Retina (tissue), 1 donor: Measurements from ENCODE around the gene FKBP10.
"Not testable (repeated sequence)": the region's sequence is repeated elsewhere in the genome, so short reads cannot be mapped to it uniquely, and the experiment has no call there.

Experiments used
- DNase-seq: peaks from one replicate; pipeline ENCODE4 v3.0.0-alpha.2; 2016

The FKBP10 gene

DNA sequence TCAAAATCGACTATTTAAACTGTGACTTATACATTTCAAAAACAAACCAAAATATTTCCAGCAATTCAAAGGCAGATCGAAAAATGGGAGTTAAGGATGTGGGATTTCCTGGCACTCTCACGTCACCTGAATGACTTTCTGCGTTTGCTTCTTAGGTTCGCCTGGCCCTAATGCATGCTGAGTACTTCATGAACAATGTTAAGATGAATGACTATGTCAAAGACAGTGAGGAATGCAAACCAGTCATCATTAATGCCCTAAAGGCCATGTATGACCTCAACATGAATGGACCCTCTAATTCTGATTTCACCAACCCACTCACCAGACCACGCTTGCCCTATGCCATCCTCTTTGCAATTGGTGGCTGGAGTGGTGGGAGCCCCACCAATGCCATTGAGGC is 32.2 kb downstream of the FKBP10 start:
- no peak for DNase-seq

DNA sequence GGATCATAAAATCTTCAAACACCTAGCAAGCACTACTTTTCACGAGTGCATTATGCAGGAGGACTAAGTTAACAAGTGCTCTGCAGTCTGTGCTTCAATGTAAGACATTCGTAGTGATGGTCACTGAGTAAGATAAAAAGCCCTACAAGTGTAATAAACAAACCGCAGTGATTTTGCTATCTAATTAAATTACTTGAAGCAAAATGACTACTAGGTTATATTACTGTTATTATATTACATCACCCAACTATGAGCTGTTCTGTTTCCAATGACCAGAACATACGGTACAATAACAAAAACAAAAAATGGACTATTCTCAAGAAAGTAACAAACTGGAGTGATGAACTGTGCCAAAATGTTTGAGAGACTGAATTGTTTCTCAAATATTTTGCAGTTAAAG is 36.0 kb downstream of the FKBP10 start:
- DNase-seq, result no peak

DNA sequence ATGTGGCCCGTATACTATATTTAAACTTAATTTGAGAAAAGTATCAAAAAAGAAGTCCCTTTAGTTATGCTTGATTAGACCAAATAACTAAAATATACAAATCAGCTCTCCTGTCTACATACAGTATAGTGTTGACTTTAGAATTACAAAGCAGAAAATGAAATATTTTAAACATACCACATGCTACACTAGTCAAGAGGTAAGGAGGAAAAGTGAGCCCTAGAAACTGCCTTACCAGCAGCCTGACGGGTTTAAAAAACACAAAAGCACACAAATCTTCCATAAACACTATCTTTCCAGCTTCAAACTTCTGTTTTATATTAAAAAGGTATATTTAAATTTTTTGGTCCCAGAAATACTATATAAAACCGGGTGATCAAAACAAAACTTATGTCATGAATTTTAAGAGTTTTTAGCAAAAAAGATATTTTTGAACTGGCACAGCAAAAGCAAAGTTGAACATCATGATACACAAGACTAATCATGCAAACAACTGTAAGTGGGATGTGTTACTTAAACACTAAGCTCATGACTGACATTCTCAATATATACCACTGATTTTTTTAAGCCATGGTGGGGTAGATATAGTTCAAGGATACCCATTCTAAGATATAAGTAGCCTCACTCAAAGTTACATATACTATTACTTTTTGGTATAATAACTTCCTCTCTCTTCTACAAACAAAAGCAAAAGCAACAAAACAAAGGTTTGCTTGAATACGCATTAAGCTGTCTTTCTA is 36.6 kb downstream of the FKBP10 start:
- no peak for DNase-seq

DNA sequence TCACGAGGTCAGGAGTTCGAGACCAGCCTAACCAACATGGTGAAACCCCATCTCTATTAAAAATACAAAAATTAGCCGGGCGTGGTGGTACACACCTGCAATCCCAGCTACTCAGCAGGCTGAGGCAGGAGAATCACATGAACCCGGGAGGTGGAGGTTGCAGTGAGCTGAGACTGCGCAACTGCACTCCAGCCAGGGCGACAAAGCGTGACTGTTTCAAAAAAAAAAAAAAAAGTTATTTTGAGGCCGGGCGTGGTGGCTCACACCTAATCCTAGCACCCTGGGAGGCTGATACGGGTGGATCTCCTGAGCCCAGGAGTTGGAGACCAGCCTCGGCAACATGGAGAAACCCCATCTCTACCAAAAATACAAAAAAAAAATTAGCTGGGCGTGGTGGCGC is 38.6 kb downstream of the FKBP10 start:
- not testable (repeated sequence) for DNase-seq

DNA sequence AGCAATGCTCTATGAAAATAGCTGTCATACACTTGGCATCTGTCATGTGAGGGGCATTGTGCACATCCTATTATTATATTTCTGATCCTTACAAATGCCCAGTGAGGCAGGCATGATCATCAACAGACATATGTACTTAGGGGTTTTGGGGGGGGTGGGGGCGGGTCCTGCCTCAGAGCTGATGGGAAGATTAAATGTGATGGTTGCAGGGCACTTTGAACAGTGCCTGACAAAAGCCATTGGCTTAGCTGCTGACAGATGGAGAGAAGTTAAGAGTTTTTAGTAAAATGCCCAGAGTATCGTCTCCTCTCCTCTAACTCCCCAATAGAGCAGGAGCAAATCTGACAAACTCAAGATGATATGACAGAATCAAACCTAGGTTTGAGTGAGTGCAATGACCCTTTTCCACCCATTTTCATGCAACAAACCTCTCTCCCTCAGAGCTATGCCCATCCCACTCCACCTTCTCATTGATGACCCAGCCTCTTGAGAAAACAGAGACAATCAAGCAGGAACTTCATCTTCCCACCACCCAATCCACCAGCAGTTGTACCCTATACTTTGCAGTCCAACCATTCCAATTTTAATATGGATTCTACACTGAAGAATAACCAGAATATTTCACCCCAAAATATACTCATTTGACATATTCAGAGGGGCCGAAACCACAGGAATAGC is 47.6 kb downstream of the FKBP10 start:
- no peak for DNase-seq

DNA sequence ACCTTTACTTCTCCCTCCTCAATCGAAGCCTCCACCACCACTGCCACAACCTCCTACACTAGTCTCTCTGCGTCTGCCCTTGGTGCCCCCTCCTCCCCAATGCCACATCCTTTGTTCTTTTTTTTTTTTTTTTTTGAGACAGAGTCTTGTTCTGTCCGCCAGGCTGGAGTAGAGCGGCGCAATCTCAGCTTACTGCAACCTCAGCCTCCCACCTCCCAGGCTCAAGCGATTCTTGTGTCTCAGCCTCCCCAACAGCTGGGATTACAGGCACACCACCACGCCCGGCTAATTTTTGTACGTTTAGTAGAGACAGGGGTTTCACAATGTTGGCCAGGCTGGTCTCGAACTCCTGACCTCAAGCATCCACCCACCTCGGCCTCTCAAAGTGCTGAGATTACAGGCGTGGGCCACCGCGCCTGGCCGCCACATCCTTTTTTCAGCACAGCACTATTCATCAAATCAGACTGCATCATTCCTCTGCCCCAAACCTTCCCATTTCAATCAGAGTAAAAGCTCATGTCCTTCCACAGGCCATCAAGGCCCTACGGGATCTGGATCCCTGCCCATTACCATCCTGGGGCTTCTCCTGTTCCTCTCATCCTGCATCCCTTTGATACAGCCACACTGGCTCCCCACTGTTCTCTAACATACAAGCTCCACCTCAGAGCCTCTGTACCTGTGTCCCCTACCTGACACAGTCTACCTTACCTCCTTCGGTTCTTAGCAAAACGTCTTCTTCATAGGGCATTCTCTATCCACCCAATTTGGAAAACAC is 50.5 kb downstream of the FKBP10 start:
- DNase-seq, result peak; percentile 12

DNA sequence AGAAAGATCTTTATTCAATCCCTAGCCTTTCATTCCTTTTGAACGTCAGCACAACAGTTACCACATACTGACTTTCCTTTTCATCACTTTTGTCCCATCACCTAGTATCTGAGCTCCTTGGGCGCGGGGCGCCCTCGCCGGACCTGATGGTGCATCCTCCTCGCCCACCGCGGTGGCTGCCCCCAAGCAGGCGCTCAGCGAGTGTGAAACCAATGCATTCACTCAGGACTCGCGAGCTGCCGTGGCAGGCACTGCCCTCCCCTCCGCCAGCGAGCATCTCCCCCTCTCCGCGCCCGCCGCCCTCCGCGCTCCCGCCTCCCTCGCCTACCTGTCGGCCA is 51.7 kb downstream of the FKBP10 start:
- no peak for DNase-seq

DNA sequence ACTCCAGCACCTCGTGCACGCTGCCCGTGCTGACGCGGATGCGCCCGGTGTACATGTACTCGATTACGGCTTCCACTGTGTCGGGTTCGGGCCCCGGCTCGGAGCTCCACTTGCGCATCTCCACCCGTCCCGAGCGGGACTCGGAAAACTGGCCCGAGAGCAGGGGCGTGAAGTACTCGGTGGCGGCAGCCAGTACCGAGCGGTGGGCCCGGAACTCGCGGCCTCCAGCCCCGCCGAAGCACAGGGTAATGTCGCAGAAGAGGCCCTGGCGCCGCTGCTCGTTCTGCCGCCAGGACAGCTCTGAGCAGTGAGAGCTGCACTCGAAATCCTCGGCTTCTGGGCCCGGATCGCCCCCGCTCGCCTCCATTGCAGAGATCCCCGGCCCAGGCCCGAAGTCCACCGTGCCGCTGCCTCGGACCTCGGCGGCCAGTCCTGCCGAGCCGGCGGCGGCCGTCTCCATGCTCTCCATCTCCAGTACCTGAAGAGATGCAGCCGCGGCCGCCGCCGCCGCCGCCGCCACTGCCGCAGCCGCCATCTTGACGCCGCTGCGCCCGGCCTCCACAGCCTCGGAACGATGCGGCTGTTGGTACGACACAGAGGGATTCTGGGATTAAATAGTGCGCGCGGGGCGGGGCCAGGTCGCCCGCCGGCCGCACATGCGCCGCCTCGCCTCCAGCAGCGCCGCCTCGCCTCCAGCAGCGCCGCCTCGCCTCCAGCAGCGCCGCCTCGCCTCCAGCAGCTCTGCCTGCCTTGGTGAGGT is 52.2 kb downstream of the FKBP10 start, which contains the start of gene KLHL11:
KLHL11 (minus strand) TSS at position 588 of the 760 bp plus-strand sequence; CDS start at position 535, 53 bp downstream.
- peak; percentile 97 for DNase-seq

DNA sequence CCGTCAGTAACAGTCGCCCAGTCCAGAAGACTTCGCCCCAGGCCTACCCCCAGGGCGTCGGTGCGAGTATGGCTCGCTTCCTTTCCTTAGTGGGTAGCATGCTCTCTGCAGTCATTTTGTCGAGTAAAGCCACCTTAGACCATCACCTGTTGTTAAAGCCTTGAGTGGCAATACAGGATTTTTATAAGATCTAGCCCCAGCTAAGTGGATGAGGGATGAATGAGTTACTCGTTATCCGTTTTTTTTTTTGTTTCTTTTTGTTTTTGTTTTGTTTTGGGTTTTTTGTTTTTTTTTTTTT is 52.7 kb downstream of the FKBP10 start:
- no peak for DNase-seq

DNA sequence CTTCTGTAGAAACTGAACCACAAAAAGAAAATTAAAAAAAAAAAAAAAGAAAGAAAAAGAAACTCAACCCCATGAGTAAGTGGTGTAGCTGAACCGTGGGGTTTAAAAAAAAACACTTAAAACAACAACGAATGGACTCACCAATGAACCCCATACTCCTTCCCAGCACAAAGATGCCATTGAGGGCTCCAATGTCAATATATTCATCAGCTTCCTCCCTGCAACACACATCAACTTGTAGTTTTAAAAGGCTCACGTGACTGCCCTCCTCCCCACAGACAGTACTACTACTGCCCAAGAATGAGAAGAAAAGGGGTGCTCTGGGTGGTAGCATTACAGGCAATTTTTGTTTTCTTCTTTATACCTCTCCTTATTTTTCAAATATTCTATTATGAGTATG is 55.8 kb downstream of the FKBP10 start:
- DNase-seq, result no peak

DNA sequence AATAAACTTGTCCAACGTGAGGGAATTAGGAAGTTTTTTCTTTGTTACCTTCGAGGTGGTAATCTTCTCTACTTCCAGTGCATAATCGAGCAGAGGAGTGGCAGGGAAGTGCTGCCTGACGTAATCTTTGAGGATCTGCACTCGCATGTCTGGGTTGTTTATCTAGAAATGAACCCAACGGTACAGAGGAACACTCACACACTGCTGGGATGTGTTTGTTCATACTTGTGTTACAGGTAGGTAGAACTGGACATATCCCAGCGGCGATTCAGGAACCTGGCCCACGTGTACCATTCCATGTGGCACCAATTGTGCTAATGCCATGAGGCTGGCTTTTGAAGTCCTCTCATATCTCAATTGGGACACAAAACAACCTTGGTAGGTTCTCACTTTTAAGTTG is 56.6 kb downstream of the FKBP10 start:
- no peak for DNase-seq

DNA sequence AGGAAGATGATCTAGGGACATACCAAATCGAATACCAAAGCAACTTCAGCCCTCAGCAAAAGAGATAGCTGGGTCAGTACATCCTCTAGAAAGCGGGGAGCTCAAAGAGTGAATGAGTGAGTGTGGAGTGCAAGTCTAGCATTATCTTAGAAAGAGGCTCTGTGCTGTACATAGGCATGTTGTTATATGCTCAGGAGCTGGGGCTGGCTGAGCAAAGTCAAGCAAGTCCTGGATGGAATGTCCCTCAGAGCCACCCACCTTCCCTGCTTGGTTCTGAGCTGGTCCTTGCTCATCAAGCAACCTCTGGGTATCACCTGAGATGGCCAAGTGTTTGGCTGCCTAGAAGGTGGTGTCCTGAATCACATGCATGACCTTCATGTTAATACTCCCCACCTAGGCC is 57.3 kb downstream of the FKBP10 start:
- DNase-seq, result no peak

DNA sequence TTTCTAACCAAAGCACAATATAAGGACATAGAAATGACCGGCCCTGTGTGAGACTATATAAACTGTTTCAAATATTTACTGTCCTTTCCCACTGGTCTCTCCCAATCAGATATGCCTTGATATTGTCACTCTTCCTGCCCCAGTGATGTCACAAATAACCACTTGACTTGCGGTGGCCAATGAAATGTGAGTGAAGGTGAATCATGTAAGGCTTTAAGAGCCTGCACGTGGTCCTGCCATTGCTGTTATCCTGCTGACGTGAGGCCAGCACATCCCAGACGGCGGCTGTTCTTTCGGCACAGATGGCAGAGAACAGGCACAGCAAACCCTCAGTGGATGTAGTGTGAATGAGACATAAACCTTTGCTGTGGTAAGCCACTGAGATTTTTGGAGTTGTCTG is 57.8 kb downstream of the FKBP10 start:
- no peak for DNase-seq

DNA sequence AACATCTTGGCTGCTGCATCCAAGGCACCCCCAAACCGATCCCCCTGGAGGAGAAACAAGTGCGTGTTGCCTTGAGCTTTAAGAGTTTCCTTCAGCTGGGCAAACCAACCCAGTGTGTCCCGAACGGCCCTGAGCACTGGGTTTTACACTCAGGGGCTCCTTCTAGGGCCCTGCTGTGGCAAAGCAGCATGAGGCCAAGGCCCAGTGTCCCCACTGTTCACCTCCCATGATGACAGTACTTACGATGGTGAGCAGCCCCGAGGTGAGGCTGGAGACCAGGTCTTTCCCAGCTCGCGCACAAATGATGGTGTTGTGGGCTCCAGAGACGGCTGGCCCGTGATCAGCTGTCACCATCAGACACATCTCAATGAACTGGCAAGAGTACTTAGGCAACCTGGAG is 59.0 kb downstream of the FKBP10 start:
- DNase-seq, result no peak
